GM19043 (cell line): ENCODE data around the gene ST3GAL4.
"Not testable (repeated sequence)": the region's sequence is repeated elsewhere in the genome, so short reads cannot be mapped to it uniquely, and the experiment has no call there.

Experiments used
- ATAC-seq: cut with Tn5 transposase; IDR thresholded peaks from one replicate; pipeline ENCODE4 v1.9.1; 2021; ENCODE audit warnings: low read depth; ENCODE audit not compliant: unreplicated experiment

Gene ST3GAL4

GRCh38 chr11:126362879-126363655 lies 7.6 kb downstream of the ST3GAL4 start:
- ATAC-seq = no peak

- ATAC-seq = no peak
These were observed 8.3 kb downstream of the ST3GAL4 start for GRCh38 chr11:126363706-126364248.

- ATAC-seq = not testable (repeated sequence)
These were observed 9.2 kb downstream of the ST3GAL4 start for GRCh38 chr11:126364735-126365134.

- not testable (repeated sequence) for ATAC-seq
These were observed 10.0 kb downstream of the ST3GAL4 start for GRCh38 chr11:126365508-126365907.

DNA sequence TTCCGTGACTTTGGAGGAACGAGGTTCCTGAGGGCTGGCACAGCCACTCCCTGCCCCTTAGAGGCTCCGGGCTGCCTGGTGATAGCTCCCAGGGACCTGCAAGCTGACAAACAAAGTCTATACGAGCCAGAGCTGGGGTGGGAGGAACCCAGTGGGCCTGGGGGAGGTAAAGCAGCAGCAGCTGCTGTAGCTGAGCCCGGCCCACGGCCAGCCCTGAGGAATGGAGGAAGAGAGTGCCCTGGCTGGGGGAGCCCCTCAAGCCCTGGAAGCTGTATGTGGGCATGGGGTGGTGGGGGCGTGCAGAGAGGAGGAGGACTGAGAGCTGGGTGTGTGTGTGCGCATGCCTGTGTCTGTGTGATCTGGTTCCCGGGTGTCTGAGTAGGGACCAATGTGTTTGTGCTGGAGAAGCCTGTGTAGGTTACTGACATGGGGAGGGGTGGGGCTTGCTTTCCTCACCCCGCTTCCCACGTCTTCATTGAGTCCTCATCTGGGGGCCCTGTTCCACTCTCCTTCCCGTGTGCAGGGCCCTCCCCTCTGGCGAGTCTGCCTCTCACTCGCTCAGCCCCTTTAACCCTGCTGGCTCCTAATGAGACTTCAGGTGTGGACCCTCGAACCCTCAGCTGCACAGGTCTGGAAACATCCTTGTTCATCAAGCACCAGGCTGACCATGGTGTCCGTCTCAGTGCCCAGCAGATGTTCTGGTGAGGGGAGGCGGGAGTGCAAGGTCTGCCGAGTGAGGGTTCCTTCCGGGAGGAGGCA lies 10.8 kb downstream of the ST3GAL4 start:
- ATAC-seq = no peak

DNA sequence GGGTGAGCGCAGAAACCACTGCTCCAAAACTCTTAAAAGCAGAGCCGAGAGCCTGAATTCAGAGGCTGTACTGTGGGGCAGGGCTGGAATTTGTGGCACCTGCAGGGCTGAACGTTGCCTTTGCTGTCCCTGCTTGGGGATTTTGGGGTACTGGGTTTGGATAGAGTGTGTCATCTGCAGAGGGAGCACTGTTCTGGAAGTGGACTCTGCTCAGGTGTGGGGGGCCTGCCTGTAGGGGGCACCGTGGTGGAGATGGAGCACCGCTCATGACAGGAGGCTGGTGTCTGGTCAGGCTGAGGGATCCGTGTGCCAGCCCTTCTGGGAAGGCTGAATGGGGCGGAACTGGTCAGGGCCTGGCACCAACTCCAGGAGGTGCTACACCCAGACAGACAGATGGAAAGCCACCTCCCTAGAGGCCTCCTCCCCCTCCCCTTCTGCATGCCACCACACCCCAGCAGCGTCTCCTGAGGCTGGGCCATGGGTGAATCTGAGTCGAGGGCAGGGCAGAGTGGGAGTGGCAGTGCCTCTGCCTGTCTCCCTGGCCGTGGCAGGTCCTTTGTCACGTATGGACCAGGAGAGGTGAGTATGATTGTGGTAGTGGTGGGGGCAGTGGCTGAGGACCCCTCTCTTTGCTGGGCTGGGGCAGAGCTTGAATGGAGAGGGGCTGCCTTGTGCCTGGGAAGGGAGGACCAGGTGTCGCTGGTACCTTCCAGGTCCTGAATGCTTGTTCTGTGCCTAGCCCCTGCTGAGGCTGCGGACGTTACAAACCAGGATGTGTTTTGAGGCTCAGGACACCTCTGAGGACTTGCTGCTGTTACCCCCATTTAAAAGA lies 11.6 kb downstream of the ST3GAL4 start:
- not testable (repeated sequence) for ATAC-seq

- ATAC-seq = not testable (repeated sequence)
These were observed 12.3 kb downstream of the ST3GAL4 start for GRCh38 chr11:126367806-126368205.

- ATAC-seq = not testable (repeated sequence)
These were observed 13.0 kb downstream of the ST3GAL4 start for GRCh38 chr11:126368336-126369119.

- ATAC-seq = no peak
These were observed 14.5 kb downstream of the ST3GAL4 start for GRCh38 chr11:126370016-126370415.

GRCh38 chr11:126371595-126371994 lies 16.1 kb downstream of the ST3GAL4 start:
- ATAC-seq = no peak

DNA sequence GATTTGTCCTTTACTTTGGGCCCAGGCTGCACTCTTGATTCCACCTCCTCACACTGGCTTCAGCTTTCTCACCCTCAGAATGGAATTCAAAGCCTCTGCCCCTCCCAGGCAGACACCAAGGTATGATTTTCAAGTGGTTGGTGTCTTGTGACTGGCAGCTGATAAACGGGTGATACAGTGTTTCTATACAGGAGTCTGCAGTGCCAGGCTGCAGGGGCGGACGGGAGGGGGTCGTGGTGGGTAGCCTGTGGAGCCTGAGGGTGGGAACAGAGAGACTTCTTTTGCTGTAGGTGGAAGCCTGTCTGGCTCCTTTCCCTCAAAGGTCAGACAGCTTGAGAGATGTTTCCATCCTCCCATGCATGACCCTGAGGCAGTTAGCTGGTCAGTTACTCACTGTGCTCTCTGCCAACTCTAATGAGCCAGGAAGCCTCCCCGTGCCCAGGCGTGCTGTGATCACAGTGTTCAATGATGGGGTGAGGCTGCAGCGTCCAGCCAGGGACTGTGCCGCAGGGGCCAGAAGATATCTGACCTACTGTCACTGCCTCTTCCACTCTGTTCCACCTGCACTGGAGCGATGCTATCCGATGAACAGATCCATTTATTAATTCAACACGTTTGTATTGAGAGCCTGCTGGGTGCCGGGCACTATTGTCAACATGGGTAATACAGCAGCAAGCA lies 18.0 kb downstream of the ST3GAL4 start:
- not testable (repeated sequence) for ATAC-seq

- ATAC-seq = not testable (repeated sequence)
These were observed 19.2 kb downstream of the ST3GAL4 start for GRCh38 chr11:126374562-126375300.

- ATAC-seq = no peak
These were observed 20.2 kb downstream of the ST3GAL4 start for GRCh38 chr11:126375726-126376125.

DNA sequence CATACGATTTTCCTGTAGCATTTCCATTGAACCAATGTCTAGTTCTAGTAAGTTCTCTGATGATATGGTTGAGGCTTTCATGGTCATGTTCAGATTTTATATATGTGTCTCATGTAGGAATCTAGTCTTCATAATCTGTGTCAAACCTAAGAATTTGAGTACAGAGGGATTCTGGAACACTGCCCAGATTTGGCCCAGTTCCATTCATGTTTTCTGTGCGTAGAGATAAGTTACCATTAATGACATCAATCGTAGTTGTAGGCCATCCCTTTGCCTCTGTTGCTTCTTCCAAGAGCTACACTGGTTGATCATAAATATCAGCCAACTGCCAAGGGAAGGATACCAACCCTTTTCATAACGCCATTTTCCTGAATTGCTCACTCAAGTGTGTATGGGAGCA lies 23.3 kb downstream of the ST3GAL4 start:
- no peak for ATAC-seq

- ATAC-seq = no peak
These were observed 25.4 kb downstream of the ST3GAL4 start for GRCh38 chr11:126380909-126381308.

- ATAC-seq = not testable (repeated sequence)
These were observed 26.5 kb downstream of the ST3GAL4 start for GRCh38 chr11:126381960-126382359.

DNA sequence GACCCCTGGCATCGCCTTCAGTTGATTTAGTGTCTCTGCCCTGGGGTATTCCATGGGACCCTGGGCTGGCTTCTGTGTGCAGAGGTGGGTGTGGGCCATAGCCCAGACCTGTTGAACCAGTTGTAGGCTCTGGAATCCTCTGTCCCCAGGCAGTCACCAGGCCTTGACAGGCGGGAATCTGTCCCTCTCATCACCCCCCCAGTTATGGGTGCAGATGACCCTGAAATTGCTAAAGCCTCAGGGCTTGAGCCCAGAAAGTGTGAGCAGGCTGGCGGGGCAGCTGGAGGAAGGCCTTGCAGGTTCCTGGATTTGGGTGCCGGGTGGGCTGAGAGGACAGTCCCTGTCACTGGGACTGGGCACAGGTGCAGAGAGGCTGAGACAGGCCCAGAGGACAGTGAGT lies 27.2 kb downstream of the ST3GAL4 start:
- ATAC-seq = not testable (repeated sequence)
